GM04503 (cell line): ENCODE results near the gene TPK1.
"Not testable (repeated sequence)": the region's sequence is repeated elsewhere in the genome, so short reads cannot be mapped to it uniquely, and the experiment has no call there.

Experiments used
- DNase-seq: peaks from one replicate; pipeline ENCODE4 v3.0.0-alpha.2; 2012; ENCODE audit warnings: low read depth

TPK1 gene

GRCh38 chr7:144777005-144777839, 58.6 kb downstream of the TPK1 start:
- DNase-seq, result no peak

- no peak for DNase-seq
Observed at GRCh38 chr7:144776447-144776846, 59.4 kb downstream of the TPK1 start.

GRCh38 chr7:144775749-144776148, 60.1 kb downstream of the TPK1 start:
- no peak for DNase-seq

GRCh38 chr7:144771927-144772326, 63.9 kb downstream of the TPK1 start:
- no peak for DNase-seq

GRCh38 chr7:144771174-144771573, 64.7 kb downstream of the TPK1 start:
- no peak for DNase-seq

GRCh38 chr7:144769352-144769751, 66.5 kb downstream of the TPK1 start:
- no peak for DNase-seq

- DNase-seq, result no peak
Observed at GRCh38 chr7:144768633-144769032, 67.2 kb downstream of the TPK1 start.

- no peak for DNase-seq
Observed at GRCh38 chr7:144763291-144763690, 72.6 kb downstream of the TPK1 start.

GRCh38 chr7:144762853-144763252, 73.0 kb downstream of the TPK1 start:
- no peak for DNase-seq

- no peak for DNase-seq
Observed at GRCh38 chr7:144761493-144761892, 74.4 kb downstream of the TPK1 start.

- DNase-seq, result no peak
Observed at GRCh38 chr7:144759653-144760052, 76.2 kb downstream of the TPK1 start.

GRCh38 chr7:144747936-144748335, 87.9 kb downstream of the TPK1 start:
- no peak for DNase-seq

- DNase-seq, result no peak
Observed at GRCh38 chr7:144738708-144739314, 97.0 kb downstream of the TPK1 start.

- no peak for DNase-seq
Observed at GRCh38 chr7:144738146-144738545, 97.7 kb downstream of the TPK1 start.

- DNase-seq, result no peak
Observed at GRCh38 chr7:144736880-144737493, 98.9 kb downstream of the TPK1 start.

- no peak for DNase-seq
Observed at GRCh38 chr7:144735505-144736276, 100.2 kb downstream of the TPK1 start.

GRCh38 chr7:144731661-144732351, 104.0 kb downstream of the TPK1 start:
- DNase-seq, result no peak

- DNase-seq, result no peak
Observed at GRCh38 chr7:144730224-144730623, 105.6 kb downstream of the TPK1 start.

- DNase-seq, result no peak
Observed at GRCh38 chr7:144729226-144729625, 106.6 kb downstream of the TPK1 start.

- no peak for DNase-seq
Observed at GRCh38 chr7:144728551-144728950, 107.3 kb downstream of the TPK1 start.

GRCh38 chr7:144726840-144727239, 109.0 kb downstream of the TPK1 start:
- DNase-seq, result not testable (repeated sequence)

GRCh38 chr7:144725070-144725469, 110.8 kb downstream of the TPK1 start:
- no peak for DNase-seq
